ENCODE measurements around the gene EPHB2. TPM values are rescaled to one million over a fixed set of nuclear protein-coding genes. Genes with fewer than 3 reads are reported as not detected.
"Not testable (repeated sequence)": the region's sequence is repeated elsewhere in the genome, so short reads cannot be mapped to it uniquely, and the experiment has no call there.

Gene EPHB2
- total RNA-seq, 4 donors from 2014 or later, result 7.5 to 27.3 (median 23.8) TPM

GRCh38 chr1:22666412-22666811, 44.2 kb upstream of the EPHB2 start:
- no peaks in the 10 kb centered on the region for H3K36me3 ChIP-seq
- no peak for DNase-seq
- TF ChIP-seq CTCF (IDR thresholded peaks at IDR 0.05) (no peak), POLR2A (IDR thresholded peaks at IDR 0.05) (no peak)
- intact Hi-C loops (cut with DNase I), result no loop called here
- H3K4me3 ChIP-seq (replicated peaks in 1 of 3), result no peak overlapping the region
- H3K27ac ChIP-seq, result no peak overlapping the region
- no peaks in the 10 kb centered on the region for H3K9me3 ChIP-seq
- no peaks in the 10 kb centered on the region for H3K4me1 ChIP-seq
- no peaks in the 10 kb centered on the region for H3K27me3 ChIP-seq
- 66 to 73% methylated on average over 2 of the region's 2 CpGs for WGBS, 2 donors

DNA sequence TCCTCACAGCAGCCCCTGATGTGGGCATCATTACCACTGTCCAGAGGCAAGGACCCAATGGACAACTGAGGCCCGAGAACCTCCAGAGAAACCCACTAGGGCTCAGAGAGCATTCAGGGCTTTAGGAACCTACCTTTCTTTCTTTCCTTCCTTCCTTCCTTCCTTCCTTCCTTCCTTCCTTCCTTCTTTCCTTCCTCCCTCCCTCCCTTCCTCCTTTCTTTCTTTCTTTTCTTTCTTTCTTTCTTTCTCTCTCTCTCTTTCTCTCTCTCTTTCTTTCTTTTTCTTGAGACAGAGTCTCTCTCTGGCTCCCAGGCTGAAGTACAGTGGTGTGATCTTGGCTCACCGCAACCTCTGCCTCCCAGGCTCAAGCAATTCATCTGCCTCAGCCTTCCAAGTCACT, 41.8 kb upstream of the EPHB2 start:
- DNase-seq; H3K27me3 ChIP-seq; H3K27ac ChIP-seq; H3K9me3 ChIP-seq; H3K4me3 ChIP-seq (replicated peaks in 1 of 3); H3K36me3 ChIP-seq; H3K4me1 ChIP-seq; intact Hi-C loops (cut with DNase I): not testable (repeated sequence)
- WGBS, 2 donors, result 85 to 96% methylated on average over 2 of the region's 2 CpGs

- no peak for TF ChIP-seq CTCF (IDR thresholded peaks at IDR 0.05)
- Histone ChIP-seq H3K4me1 (no peaks in the 10 kb centered on the region), H3K27ac (no peak overlapping the region), H3K27me3 (no peaks in the 10 kb centered on the region), H3K9me3 (no peaks in the 10 kb centered on the region), H3K36me3 (no peaks in the 10 kb centered on the region), H3K4me3 (replicated peaks in 1 of 3) (no peak overlapping the region)
- no peak for DNase-seq
- intact Hi-C loops (cut with DNase I), result no loop called here
- WGBS, 2 donors, result 52 to 59% methylated on average over 12 of the region's 12 CpGs
Measured at GRCh38 chr1:22670352-22670975, 40.2 kb upstream of the EPHB2 start.

- no peaks in the 10 kb centered on the region for H3K27me3 ChIP-seq
- intact Hi-C loops (cut with DNase I), result no loop called here
- no peak overlapping the region for H3K4me3 ChIP-seq (replicated peaks in 1 of 3)
- H3K9me3 ChIP-seq, result no peaks in the 10 kb centered on the region
- DNase-seq, result no peak
- 91 to 98% methylated on average over 4 of the region's 4 CpGs for WGBS, 2 donors
- TF ChIP-seq POLR2A (IDR thresholded peaks at IDR 0.05) (no peak), CTCF (IDR thresholded peaks at IDR 0.05) (no peak)
- no peak overlapping the region for H3K27ac ChIP-seq
- no peaks in the 10 kb centered on the region for H3K36me3 ChIP-seq
- H3K4me1 ChIP-seq, result no peaks in the 10 kb centered on the region
Measured at GRCh38 chr1:22671999-22672398, 38.6 kb upstream of the EPHB2 start.

DNA sequence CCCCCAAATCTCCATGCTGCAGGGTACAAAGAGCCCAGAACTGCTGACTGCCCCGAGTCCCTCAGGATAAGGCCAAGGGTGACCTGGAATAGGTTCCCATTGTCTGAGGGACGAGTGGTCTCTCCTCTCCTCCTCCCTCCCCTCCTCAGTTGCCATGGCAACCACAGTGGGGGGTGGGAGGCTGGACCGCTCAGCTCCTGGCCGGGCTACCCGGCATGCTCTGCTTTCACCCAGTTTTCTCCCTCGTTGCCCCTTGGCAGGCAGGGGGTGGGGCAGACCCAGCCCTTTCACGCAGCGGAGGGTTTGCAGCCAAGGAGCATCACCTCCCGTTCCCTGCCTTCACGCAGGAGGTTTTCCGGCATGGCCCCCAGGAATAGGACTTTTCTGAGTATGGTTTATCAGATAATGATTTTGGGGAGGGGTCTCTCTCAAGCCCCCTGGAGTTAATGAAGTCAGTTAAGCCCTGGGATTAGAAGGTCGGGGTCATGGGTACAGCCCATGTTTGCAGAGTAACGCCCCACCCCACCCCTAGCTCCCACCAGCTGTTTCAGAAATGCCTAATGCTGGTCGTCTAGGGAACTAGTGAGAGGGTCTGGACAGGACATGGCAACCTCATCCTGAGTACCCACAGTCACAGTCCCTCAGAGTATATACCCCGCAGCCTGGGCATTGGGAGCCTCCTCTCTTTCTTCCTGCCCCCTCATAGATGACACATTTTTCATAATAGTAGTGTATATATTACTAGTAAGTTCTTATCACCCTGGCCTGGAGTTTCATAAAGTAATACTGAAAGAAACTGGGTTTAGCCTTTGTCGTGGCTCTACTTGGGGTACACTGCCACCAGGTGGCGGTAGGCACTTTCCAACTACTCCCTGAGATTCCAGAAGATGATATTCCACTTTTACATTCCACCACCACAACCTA, 36.9 kb upstream of the EPHB2 start:
- Histone ChIP-seq H3K27me3 (no peaks in the 10 kb centered on the region), H3K9me3 (no peaks in the 10 kb centered on the region), H3K36me3 (no peaks in the 10 kb centered on the region), H3K27ac (no peak overlapping the region), H3K4me1 (no peaks in the 10 kb centered on the region), H3K4me3 (replicated peaks in 1 of 3) (no peak overlapping the region)
- DNase-seq, result peak; percentile 32 to 38
- intact Hi-C loops (cut with DNase I), result no loop called here
- TF ChIP-seq POLR2A (IDR thresholded peaks at IDR 0.05) (no peak), CTCF (IDR thresholded peaks at IDR 0.05) (peak in 5 of 6 experiments; percentile 10 to 49 (median 40))
- WGBS, 2 donors, result 11 to 13% methylated on average over 9 to 14 of the region's 17 CpGs
